Endodermal cell (in vitro differentiated cells): Measurements from ENCODE around the gene ETNPPL. TPM values are rescaled to one million over a fixed set of nuclear protein-coding genes. Genes with fewer than 3 reads are reported as not detected.

Source experiments
- DNase-seq: peaks from one replicate; pipeline ENCODE4 v3.0.0-alpha.2; 2017
- H3K27ac ChIP-seq: 2 replicates; pipeline ENCODE4 v1.5.1; 2013; ENCODE audit warnings: mild to moderate bottlenecking, low read depth, low read length, moderate library complexity
- H3K27me3 ChIP-seq: 2 replicates; pipeline ENCODE4 v1.6.1; 2013; ENCODE audit warnings: mild to moderate bottlenecking, low read length, moderate library complexity; ENCODE audit not compliant: insufficient read depth, control insufficient read depth, poor library complexity, severe bottlenecking
- H3K36me3 ChIP-seq: 2 replicates; pipeline ENCODE4 v1.7.0; 2013; ENCODE audit warnings: mild to moderate bottlenecking, low read length, moderate library complexity; ENCODE audit not compliant: control insufficient read depth, insufficient read depth
- H3K4me1 ChIP-seq: one replicate; pipeline ENCODE4 v1.7.0; 2013; ENCODE audit warnings: low read length; ENCODE audit not compliant: control insufficient read depth, insufficient read depth
- H3K4me3 ChIP-seq: 2 replicates; pipeline ENCODE4 v1.5.1; 2013; ENCODE audit warnings: mild to moderate bottlenecking, low read length, moderate library complexity
- H3K9ac ChIP-seq: 2 replicates; pipeline ENCODE4 v1.6.1; 2013; ENCODE audit warnings: mild to moderate bottlenecking, low read length, moderate library complexity; ENCODE audit not compliant: poor library complexity, severe bottlenecking; ENCODE audit errors: extremely low read depth
- H3K9me3 ChIP-seq: 2 replicates; pipeline ENCODE4 v1.6.1; 2013; ENCODE audit warnings: mild to moderate bottlenecking, low read length, moderate library complexity; ENCODE audit not compliant: control insufficient read depth
- H3K27ac Mint-ChIP-seq: 2 replicates; pipeline ENCODE4 v1.8.0; 2020; ENCODE audit warnings: mixed read lengths
- H3K27me3 Mint-ChIP-seq: 2 replicates; pipeline ENCODE4 v1.8.0; 2021; ENCODE audit warnings: mild to moderate bottlenecking, mixed read lengths; ENCODE audit not compliant: insufficient read depth
- H3K36me3 Mint-ChIP-seq: 2 replicates; pipeline ENCODE4 v1.8.0; 2020; ENCODE audit warnings: low read depth, mixed read lengths
- H3K4me1 Mint-ChIP-seq: 2 replicates; pipeline ENCODE4 v1.8.0; 2020; ENCODE audit warnings: mixed read lengths
- H3K4me3 Mint-ChIP-seq: 2 replicates; pipeline ENCODE4 v1.8.0; 2020; ENCODE audit warnings: mild to moderate bottlenecking, moderate library complexity, mixed read lengths
- H3K9me3 Mint-ChIP-seq: 2 replicates; pipeline ENCODE4 v1.8.0; 2020; ENCODE audit warnings: mild to moderate bottlenecking, mixed read lengths
- WGBS, 2 experiments: methylation state at CpG; one replicate each; pipeline versions ENCODE4 v1.1.5 to v1.1.7; 2013; ENCODE audit warnings: missing lambda C conversion rate in 2 of 2, mixed read lengths in 1 of 2; ENCODE audit not compliant: insufficient coverage in 1 of 2, insufficient read length in 1 of 2; 5-methylcytosine and 5-hydroxymethylcytosine counted together
- long read RNA-seq, 4 experiments: library from polyadenylated mRNA in 2 of 4; library from RNA in 1 of 4; library from capped mRNA in 1 of 4; stranded (forward) in 3 of 4; unstranded in 1 of 4; transcript quantifications; one replicate each; pipeline ENCODE4 v2.0.0, GENCODE V29; 2020 to 2021; ENCODE audit warnings: inconsistent platforms in 1 of 4
- polyA plus RNA-seq, 2 experiments: library from polyadenylated mRNA; stranded (reverse); fragments of 50-300 nt; gene quantifications; one replicate each; pipeline ENCODE4 v1.2.3, GENCODE V29; 2013
- total RNA-seq, 2 donors: library from RNA; stranded (reverse); fragmentation: NEBNext Ultra II Directional in 1 of 2; extraction: Animal tissue kit (Norgen Biotek cat#: 25700) in 1 of 2; gene quantifications; 2 replicates in 1 of 2; 3 replicates in 1 of 2; pipeline ENCODE4 v1.2.1, GENCODE V29; 2021
- TF ChIP-seq, protein P1 (sequence below): fragments of 200-600 bp; sonication (generic); conservative IDR thresholded peaks from 2 replicates; pipeline ENCODE4 v1.5.0; 2021; ENCODE audit warnings: antibody characterized with exemption, mild to moderate bottlenecking

Gene ETNPPL
- 10 to 100 TPM in 1 of 2 donors, 1 to 10 TPM in 1; 9.6 to 13.2 TPM for total RNA-seq
- 1.0 TPM for polyA plus RNA-seq (2013, experiment 1 of 2)
- 1.4 TPM for polyA plus RNA-seq (2013, experiment 2 of 2)
- long read RNA-seq, experiment 1, partial matches to known transcripts: 2 of 7 reads
- long read RNA-seq, experiment 1, other reads (novel, unspliced or antisense): 3 of 7 reads
- long read RNA-seq, experiment 2, transcript ETNPPL-201 (13 exons, 2,099 nt): major isoform, 10 of 14 reads
- long read RNA-seq, experiment 2, partial matches to known transcripts: 1 of 14 reads
- long read RNA-seq, experiment 2, other reads (novel, unspliced or antisense): 3 of 14 reads
- long read RNA-seq, experiment 3, transcript ETNPPL-201 (13 exons, 2,099 nt): major isoform, 50 of 79 reads
- long read RNA-seq, experiment 3, partial matches to known transcripts: 2 of 79 reads
- long read RNA-seq, experiment 3, other reads (novel, unspliced or antisense): 24 of 79 reads
- long read RNA-seq, experiment 4, transcript ETNPPL-201 (13 exons, 2,099 nt): major isoform, 6 of 11 reads
- long read RNA-seq, experiment 4, partial matches to known transcripts: 3 of 11 reads
- long read RNA-seq, experiment 4, other reads (novel, unspliced or antisense): 2 of 11 reads

DNA sequence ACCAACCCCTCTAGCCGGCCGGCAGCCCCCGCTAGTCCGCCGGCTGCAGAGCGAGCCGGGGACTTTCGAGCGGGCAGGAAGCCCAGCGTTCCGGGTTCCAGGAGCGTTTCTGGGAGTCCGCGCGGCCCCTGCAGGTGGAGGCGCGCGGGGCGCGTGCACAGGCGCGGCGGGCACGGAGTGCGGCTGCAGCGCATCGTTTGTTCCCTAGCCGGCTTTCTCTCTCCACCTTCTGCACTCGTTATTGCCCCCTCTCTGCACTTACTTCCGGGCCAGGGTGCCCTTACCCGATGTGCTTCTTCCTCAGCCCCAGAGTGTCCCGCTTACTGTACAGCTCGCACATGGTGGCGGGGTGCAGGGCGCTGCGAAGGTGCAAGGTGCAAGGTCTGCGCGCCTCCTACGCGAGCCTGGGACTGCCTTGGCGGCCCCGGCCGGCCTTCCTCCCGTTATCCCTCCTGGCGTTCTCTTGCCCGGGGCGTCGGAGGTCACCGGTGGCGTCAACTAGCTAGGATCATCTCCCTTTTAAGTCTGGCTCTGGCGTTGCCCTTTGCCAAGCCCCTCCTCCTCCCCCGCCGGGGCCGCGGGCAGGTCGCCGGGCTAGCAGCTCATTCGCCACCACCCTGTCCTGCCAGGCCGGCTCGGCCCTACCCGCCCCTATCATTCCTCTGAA, at the start of gene ETNPPL:
TSS of gene ETNPPL (minus strand) at position 495 of the 667 bp plus-strand sequence. CDS start at position 340, 155 bp downstream.
- WGBS, 2 experiments: 2% methylated on average over 37 to 61 of the region's 61 CpGs
- no peaks in the 10 kb centered on the region for H3K36me3 ChIP-seq
- DNase-seq: peak; percentile 91
- no peak within 1 kb of the TSS for H3K9ac ChIP-seq
- no peaks in the 10 kb centered on the region for H3K4me1 ChIP-seq
- Mint-ChIP-seq H3K36me3 (peaks cover 5% of the 10 kb centered on the region), H3K27ac (no peak within 1 kb of the TSS), H3K4me1 (peaks cover 13% of the 10 kb centered on the region), H3K4me3 (peak within 1 kb of the TSS; percentile 76), H3K9me3 (peaks cover 38% of the 10 kb centered on the region), H3K27me3 (peaks cover 31% of the 10 kb centered on the region)
- no peak within 1 kb of the TSS for H3K27ac ChIP-seq
- TF ChIP-seq, protein P1, sequence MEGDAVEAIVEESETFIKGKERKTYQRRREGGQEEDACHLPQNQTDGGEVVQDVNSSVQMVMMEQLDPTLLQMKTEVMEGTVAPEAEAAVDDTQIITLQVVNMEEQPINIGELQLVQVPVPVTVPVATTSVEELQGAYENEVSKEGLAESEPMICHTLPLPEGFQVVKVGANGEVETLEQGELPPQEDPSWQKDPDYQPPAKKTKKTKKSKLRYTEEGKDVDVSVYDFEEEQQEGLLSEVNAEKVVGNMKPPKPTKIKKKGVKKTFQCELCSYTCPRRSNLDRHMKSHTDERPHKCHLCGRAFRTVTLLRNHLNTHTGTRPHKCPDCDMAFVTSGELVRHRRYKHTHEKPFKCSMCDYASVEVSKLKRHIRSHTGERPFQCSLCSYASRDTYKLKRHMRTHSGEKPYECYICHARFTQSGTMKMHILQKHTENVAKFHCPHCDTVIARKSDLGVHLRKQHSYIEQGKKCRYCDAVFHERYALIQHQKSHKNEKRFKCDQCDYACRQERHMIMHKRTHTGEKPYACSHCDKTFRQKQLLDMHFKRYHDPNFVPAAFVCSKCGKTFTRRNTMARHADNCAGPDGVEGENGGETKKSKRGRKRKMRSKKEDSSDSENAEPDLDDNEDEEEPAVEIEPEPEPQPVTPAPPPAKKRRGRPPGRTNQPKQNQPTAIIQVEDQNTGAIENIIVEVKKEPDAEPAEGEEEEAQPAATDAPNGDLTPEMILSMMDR: peak; percentile 48
- H3K9me3 ChIP-seq: peaks cover 30% of the 10 kb centered on the region
- H3K27me3 ChIP-seq: peaks cover 20% of the 10 kb centered on the region
- peak within 1 kb of the TSS; percentile 78 for H3K4me3 ChIP-seq

DNA sequence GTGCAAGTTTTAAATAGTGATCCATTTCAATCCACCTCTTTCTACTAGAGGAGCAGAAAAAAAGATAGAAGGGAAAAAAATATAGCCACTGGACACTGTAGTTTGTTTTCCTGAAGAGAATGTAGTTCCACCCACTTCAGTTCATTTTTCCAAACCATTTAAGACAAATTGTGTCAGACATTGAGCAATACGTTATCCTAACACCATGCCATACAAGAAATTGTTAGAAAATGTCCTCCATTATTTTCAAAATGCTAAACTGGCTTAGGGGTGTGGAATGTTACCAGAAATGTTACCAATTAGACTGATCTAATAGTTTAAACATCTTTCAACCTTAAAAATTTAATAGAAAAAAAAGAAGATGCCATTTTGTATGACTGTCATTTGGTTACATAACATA, 48.6 kb upstream of the ETNPPL start:
- H3K4me1 Mint-ChIP-seq: peaks cover 14% of the 10 kb centered on the region
- DNase-seq: no peak
- 92% methylated on average over 1 of the region's 1 CpG; no CpG with 5 or more reads in 1 of the 2 experiments for WGBS, 2 experiments
- Histone ChIP-seq H3K27me3 (no peaks in the 10 kb centered on the region), H3K36me3 (no peaks in the 10 kb centered on the region), H3K4me1 (peaks cover 2% of the 10 kb centered on the region), H3K9me3 (no peaks in the 10 kb centered on the region), H3K4me3 (no peak overlapping the region), H3K9ac (no peak overlapping the region), H3K27ac (no peak overlapping the region)
- TF ChIP-seq, protein P1: no peak
- H3K9me3 Mint-ChIP-seq: no peaks in the 10 kb centered on the region
- H3K27ac Mint-ChIP-seq: no peak overlapping the region
- H3K4me3 Mint-ChIP-seq: no peak overlapping the region
- H3K27me3 Mint-ChIP-seq: no peaks in the 10 kb centered on the region
- no peaks in the 10 kb centered on the region for H3K36me3 Mint-ChIP-seq

- Mint-ChIP-seq H3K27ac (no peak overlapping the region), H3K27me3 (no peaks in the 10 kb centered on the region), H3K9me3 (no peaks in the 10 kb centered on the region), H3K36me3 (no peaks in the 10 kb centered on the region), H3K4me1 (peaks cover 14% of the 10 kb centered on the region), H3K4me3 (no peak overlapping the region)
- no peak for DNase-seq
- Histone ChIP-seq H3K9ac (no peak overlapping the region), H3K4me1 (peaks cover 2% of the 10 kb centered on the region), H3K27me3 (no peaks in the 10 kb centered on the region), H3K36me3 (no peaks in the 10 kb centered on the region), H3K4me3 (no peak overlapping the region), H3K9me3 (no peaks in the 10 kb centered on the region), H3K27ac (no peak overlapping the region)
- TF ChIP-seq, protein P1: no peak
- 100% methylated on average over 1 of the region's 1 CpG; no CpG with 5 or more reads in 1 of the 2 experiments for WGBS, 2 experiments
These were observed 47.2 kb upstream of the ETNPPL start for GRCh38 chr4:108810087-108810486.
